ENCODE results near the gene NSMCE1. TPM values are rescaled to one million over a fixed set of nuclear protein-coding genes. Genes with fewer than 3 reads are reported as not detected.
"Not testable (repeated sequence)": the region's sequence is repeated elsewhere in the genome, so short reads cannot be mapped to it uniquely, and the experiment has no call there.

The NSMCE1 gene
- total and polyA plus RNA-seq, 10 donors = 18.4 to 79.0 (median 36.7) TPM

- peak overlapping the region in 6 of 8 donors; percentile 38 to 85 (median 66) for H3K27ac ChIP-seq
- no peaks in the 10 kb centered on the region for H3K9me3 ChIP-seq
- H3K27me3 ChIP-seq (replicated peaks in 1 of 7) = no peaks in the 10 kb centered on the region
- intact Hi-C loops (cut with DNase I; ENCODE audit: low total_unique reads) = no loop called here
- peaks cover 0 to 55% (median 4%) of the 10 kb centered on the region in 6 donors for H3K4me1 ChIP-seq
- H3K4me3 ChIP-seq = peak overlapping the region in 1 of 8 donors; percentile 35
- DNase-seq = no peak
- TF ChIP-seq POLR2A (IDR thresholded peaks at IDR 0.05) (no peak), CTCF (IDR thresholded peaks at IDR 0.05 in 8 of 11, conservative IDR thresholded peaks at IDR 0.05 in 3 of 11) (no peak), POLR2AphosphoS5 (IDR thresholded peaks at IDR 0.05) (no peak)
- WGBS, 5 donors = 56 to 78% (median 67%) methylated on average over 6 of the region's 6 CpGs
- H3K36me3 ChIP-seq = no peaks in the 10 kb centered on the region
Measured at GRCh38 chr16:27289669-27290068, 21.1 kb upstream of the NSMCE1 start.

- H3K4me1 ChIP-seq = peaks cover 0 to 58% (median 4%) of the 10 kb centered on the region in 6 donors
Measured at GRCh38 chr16:27288313-27288712, 19.7 kb upstream of the NSMCE1 start.

GRCh38 chr16:27287887-27288286, 19.3 kb upstream of the NSMCE1 start:
- intact Hi-C loops (cut with DNase I; ENCODE audit: low total_unique reads) = no loop called here
- peak in 1 of 3 donors; percentile 82 for TF ChIP-seq POLR2AphosphoS5 (IDR thresholded peaks at IDR 0.05)
- TF ChIP-seq CTCF (IDR thresholded peaks at IDR 0.05 in 8 of 11, conservative IDR thresholded peaks at IDR 0.05 in 3 of 11) = no peak
- no peak for TF ChIP-seq POLR2A (IDR thresholded peaks at IDR 0.05)
- 71 to 88% (median 81%) methylated on average over 11 of the region's 11 CpGs for WGBS, 5 donors
- H3K4me3 ChIP-seq = peak overlapping the region in 1 of 8 donors; percentile 42
- no peaks in the 10 kb centered on the region for H3K36me3 ChIP-seq
- H3K27me3 ChIP-seq (replicated peaks in 1 of 7) = no peaks in the 10 kb centered on the region
- no peak for DNase-seq
- H3K4me1 ChIP-seq = peaks cover 0 to 58% (median 4%) of the 10 kb centered on the region in 6 donors
- H3K27ac ChIP-seq = peak overlapping the region in 7 of 8 donors; percentile 48 to 85 (median 78)
- no peaks in the 10 kb centered on the region for H3K9me3 ChIP-seq

More at GRCh38 chr16:27288313-27288712, 19.7 kb upstream of the NSMCE1 start:
- H3K36me3 ChIP-seq; H3K9me3 ChIP-seq; DNase-seq; H3K27me3 ChIP-seq (replicated peaks in 1 of 7); intact Hi-C loops (cut with DNase I; ENCODE audit: low total_unique reads): not testable (repeated sequence)
- WGBS, 5 donors = 88 to 97% (median 90%) methylated on average over 6 of the region's 6 CpGs
- Histone ChIP-seq H3K27ac (peak overlapping the region in 7 of 8 donors; percentile 48 to 85 (median 78)), H3K4me3 (peak overlapping the region in 1 of 8 donors; percentile 42)

GRCh38 chr16:27287051-27287811, 18.7 kb upstream of the NSMCE1 start:
- no peak for TF ChIP-seq POLR2A (IDR thresholded peaks at IDR 0.05)
- no peak for TF ChIP-seq CTCF (IDR thresholded peaks at IDR 0.05 in 8 of 11, conservative IDR thresholded peaks at IDR 0.05 in 3 of 11)
- TF ChIP-seq POLR2AphosphoS5 (IDR thresholded peaks at IDR 0.05) = no peak
- Histone ChIP-seq H3K27me3 (replicated peaks in 1 of 7) (no peaks in the 10 kb centered on the region), H3K9me3 (no peaks in the 10 kb centered on the region), H3K4me1 (peaks cover 0 to 58% (median 4%) of the 10 kb centered on the region in 6 donors), H3K36me3 (no peaks in the 10 kb centered on the region), H3K27ac (peak overlapping the region in 7 of 8 donors; percentile 48 to 85 (median 78)), H3K4me3 (peak overlapping the region in 1 of 8 donors; percentile 42)
- DNase-seq = no peak
- intact Hi-C loops (cut with DNase I; ENCODE audit: low total_unique reads) = no loop called here
- 87 to 94% (median 91%) methylated on average over 8 of the region's 8 CpGs for WGBS, 5 donors

Measured in spleen (tissue), 11 donors.